GM21529 (cell line): Measurements from ENCODE around the gene MAD1L1.

Experiments used
- ATAC-seq: cut with Tn5 transposase; IDR thresholded peaks from one replicate; pipeline ENCODE4 v1.9.1; 2021; ENCODE audit not compliant: unreplicated experiment

Gene MAD1L1

DNA sequence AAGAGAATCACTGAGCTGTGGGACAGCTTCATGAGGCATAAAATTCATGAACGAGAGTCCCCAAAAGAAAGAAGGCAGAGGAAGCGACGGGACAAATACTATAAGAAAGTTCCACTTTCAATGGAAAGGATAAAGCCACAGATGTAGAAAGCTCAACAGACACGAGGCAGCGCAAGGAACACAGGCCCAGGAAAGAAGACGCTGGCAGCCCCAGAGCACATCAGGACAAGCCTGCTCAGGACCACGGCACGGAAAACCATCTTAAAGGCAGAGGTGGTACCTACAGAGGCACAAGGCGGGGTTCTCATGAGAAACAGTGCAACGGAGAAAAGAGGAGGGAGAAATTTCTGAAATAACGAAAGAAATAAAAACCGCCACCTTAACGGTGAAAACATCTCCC is 273.4 kb downstream of the MAD1L1 start:
- no peak for ATAC-seq

DNA sequence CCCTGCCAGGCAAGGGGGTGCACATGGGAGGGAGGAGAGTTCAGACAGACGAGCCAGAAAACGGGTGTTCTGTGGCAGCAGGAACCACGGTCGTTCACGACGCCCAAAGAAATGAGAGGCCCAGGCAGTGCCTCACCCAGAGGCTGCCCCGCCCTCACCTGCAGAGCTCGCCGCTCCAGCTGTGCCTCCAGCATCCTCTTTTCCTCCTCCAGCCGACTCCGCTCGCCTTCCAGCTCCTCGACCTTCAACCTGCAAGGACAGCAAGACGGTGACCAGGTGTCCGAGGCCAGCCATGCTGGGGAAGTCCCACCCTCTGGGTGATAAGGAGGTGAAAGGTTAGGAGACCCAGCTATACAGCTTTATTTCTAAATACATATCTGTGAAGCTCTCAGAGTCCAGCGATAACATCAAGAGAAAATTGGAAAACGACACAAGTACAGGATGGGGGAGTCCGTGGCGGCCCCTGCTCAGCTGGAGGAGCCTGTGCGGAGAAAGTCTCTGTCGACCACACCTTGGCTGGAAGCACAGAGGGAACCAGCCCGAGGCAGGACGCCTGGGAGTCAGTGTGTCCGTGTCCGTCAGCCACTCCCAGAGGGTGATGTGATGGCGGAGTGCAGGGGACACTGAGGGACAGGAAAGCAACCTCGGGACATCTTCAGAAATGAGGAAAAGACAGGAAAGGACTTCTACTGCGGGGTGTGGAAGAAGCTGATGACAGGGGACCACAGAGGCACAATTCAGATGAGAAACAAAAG is 275.1 kb downstream of the MAD1L1 start:
- no peak for ATAC-seq

DNA sequence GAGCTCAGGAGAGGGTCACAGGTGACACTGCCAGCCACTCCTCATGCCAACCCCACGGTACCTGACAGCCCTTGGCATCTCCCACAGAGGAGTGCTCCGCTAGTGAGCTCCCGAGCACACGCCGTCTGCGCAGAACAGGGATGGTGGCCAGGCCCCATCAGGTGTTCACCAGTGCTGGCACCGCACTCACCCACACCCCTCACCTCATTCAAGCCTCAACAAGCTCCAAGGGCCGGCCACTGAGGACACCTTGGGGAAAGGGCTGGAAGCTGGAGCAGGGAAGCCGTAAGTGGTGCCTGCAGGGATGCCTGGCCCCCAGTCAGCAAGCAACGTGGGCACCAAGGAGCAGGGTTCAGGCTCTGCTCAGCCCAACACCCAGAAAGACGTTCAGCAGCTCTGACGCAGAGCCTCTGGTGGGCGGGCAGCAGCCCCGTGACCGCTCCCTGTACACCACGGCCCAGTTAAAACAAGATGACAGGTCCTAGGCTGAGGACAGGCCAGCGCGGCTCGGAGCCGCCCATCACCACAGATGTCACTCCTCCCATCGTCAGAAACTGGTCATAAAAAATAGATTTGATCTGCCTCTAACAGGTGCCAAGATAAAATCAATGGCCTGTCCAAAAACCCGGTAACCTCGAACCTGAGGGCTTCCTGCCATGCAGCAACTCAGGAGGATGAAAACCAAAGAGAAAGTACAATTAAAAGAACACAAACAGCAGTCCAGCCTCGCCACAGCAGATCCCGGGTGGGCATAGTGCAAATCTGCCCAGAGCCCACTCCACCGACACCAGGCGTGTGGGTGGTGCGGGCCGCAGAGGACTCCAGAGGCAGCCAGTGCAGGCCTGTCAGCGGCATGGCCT is 275.9 kb downstream of the MAD1L1 start:
- ATAC-seq: no peak

DNA sequence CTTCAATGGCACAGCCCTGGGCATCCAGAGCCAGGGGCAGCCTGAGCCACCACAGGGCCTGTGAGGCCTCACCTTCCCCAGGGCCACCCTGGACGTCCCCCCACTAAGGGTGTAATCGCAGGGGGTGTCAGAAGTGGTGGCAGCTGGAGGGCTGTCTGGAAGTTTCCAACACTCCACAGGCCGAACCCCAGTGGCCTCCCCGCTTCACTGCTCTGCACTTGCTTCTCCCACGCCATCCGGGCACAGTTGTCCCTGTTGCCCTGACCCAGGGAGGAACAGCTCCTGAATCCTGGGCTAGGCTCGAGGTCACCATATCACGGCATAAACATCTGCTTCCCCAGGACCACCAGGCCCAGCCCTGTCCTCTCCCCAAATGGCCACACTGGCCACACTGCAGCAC is 276.6 kb downstream of the MAD1L1 start:
- ATAC-seq: no peak

DNA sequence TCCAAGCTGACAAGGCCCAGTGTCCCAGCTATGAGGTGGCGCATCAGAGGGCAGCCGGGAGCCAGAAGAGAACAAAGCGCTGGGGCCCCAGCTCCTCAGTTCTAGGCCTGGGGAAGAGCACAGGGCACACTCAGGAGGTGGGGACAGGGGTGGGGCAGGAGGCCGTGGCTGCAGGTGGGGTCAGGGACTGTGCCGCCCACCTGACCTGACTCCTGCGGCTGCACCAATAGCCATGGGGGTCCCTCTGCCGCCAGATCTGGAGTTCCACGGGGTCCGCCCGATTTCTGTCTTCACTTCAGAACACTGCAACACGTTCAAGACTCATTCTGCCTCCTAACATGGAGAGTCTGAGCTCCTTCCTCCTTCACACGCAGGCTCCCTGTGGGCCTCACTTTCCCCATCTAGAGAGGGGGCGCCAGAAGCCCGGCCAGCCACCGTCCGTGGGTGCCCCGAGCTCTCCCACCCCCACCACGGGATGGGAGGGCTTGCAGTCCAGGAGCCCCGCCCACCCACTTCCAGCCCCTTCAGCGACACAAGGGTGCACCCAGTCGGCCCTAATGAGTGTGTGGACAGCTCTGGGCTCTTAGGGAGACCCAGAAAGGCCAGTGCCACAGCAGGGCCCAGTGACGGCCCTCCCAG is 278.3 kb downstream of the MAD1L1 start:
- no peak for ATAC-seq

DNA sequence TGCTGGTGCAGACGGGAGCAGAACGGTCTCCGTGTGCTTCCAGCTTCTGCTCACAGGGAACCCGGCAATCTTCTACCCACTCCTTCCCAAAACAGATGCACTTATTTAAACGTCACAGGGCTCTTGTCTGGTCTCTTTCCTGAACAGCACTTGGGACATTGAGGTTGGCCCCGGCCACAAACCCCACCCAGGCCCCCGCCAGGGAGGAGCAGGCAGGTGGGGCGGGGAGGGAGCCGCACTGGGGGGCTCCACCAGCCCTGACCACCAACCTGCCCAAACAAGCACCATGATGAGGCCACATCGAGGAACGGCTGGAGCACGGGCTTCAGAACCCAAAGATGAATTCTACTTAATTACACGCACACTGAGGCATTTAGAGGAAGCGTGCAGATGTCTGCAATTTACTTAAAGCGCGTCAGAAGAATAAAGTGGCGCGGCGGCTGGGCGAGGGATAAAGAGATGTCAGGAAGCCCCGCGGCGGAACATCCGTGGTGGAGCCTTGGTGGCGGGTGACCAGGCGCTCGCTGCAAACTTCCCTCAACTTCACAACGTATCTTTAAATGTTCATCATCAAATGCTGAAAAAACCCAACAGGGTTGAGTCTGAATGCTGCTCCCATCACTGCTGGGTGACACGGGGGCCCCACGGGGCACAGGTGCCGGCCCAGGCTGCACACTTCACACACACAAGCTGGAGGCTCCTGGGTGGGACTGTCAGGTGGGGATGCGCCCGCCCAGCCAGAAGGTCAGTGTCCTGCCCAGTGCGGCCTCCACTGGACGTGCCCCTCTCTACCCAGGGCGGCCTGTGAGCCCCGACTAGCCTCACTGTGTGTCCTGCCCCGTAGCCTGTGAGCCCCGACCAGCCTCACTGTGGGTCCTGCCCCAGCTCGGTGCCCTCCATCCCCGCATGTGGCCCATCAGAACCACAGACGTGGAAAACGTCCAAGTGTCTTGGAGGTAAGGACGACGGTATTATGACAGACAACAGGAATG is 279.2 kb downstream of the MAD1L1 start:
- no peak for ATAC-seq

DNA sequence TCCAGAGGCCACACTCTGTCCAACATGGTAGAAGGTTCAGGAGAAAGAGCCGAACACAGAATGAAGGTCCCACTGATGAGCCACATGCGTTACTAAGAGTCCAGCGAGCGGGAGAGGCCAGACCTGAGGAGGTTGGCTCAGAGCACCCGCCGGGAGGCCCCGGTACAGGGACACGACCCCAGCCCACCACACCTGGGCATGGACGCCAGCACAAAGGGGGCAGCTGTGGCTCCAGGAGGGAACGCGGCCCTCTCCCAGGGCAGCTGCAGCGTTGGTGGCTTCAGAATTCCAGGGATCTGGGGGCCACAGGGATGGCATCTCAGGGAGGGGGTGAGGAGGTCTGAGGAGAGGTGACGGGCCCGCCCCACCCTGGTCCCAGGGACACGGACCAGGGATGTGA is 280.0 kb downstream of the MAD1L1 start:
- ATAC-seq: no peak

DNA sequence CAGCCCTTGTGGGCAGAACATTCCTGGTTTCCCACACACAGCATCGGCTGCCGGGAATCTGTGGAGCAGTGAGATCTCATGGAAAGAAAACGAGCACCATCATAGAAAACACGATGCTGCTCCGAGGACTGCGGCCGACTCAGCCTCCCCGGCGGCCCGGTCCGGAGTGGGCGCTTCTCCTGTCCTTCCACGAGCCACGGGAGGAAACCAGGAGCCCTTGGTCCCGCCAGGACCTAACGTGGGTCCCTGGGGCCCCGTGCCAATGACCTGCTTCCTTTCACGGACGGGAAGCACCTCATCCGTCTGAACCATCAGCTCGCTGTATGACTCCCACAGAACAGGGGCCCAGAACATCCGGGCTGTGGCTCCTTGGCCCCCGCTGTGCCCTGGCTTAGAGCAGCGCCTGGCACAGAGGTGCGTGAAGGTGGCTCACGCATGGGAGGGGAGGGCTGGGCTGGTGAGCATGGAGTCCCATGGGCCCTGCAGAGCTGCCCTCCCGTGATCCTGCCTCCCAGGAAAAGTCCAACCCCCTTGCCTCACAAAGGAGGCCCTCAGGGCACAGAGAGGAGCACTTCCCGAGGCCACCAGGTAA is 280.5 kb downstream of the MAD1L1 start:
- no peak for ATAC-seq

DNA sequence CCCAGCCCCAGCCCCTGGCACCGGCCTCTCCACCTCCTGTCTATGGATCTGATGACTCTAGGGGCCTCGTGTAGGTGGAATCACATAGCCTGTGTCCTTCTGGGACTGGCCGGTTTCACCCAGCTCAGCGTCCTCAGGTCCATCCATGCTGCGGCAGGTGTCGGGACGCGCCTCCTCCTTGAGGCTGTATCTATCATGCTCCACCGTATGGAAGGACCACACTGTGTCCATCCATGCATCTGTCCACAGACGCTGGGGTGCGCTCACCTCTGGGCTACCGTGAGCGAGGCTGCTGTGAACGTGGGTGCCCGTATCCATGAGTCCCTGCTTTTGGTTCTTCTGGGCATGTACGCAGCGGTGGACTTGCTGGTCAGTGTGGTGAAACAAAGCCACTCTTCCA is 281.1 kb downstream of the MAD1L1 start:
- no peak for ATAC-seq

DNA sequence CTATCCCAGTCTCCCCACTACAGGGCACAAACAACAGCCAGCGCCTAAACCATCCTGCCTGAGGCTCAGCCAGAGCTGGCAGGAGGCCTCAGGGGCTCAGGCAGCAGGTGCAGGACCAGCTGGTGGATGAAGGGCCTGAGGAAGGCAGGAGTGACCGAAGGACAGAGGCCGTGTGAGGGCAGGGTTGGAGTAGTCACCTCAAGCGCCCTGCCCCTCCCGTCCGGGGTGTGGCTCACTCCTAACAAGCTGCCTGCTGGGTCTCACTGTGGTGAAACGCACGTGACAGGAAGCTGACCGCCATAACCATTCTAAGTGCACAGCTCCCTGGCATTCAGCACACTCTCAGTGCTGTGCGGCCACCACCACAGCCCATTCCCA is 281.6 kb downstream of the MAD1L1 start:
- ATAC-seq: no peak

DNA sequence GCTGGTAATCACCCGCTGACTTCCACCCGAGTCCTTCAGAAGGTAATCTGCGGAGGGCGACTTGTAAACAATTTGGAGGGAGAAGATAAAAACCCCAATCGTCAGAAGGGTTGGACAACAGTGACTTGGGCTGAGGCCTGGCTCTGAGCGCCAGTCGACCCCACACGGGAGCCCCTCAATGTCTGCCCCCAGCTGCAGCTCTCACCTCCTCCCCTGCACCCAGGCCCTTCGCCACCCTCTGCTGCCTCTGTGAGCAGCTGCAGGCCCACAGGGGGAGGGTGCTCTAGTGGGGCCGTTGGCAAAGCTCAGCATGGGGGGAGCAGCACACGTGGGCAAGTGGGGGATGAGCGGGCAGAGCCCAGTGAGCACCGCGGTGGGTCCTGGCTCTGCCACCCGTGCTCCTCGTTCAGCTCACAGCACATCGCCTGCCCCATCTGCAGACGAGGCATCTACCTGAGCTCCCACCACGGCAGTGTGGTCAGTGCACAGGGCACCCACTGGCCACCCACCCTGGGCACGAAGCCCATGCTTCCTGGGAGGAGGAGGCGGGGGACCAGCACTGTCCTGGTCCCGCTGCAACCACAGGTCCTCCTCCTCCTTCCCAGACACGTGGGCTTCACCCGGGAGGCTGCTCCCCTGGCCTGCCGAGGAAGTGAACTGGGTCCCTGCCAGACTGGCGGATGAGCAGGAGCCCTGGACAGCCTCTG is 282.1 kb downstream of the MAD1L1 start:
- no peak for ATAC-seq

DNA sequence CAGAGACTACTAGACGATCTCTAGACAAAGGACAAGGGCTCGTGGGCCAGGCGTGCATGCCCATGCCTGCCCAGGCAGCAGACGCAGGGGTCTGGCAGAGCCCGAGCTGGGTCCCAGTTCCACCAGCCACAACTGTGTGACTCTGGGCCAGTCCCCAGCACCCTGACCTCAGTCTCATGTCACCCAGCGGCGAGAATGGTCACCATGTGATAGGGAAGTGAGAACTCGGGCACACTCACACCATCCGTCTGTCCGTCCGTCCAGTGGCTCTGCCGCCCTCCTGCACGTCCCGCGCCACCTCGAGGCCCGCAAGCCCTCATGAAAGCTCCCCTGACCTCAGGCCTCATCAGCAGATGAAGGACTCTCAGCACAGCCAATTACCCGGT is 282.7 kb downstream of the MAD1L1 start:
- no peak for ATAC-seq

DNA sequence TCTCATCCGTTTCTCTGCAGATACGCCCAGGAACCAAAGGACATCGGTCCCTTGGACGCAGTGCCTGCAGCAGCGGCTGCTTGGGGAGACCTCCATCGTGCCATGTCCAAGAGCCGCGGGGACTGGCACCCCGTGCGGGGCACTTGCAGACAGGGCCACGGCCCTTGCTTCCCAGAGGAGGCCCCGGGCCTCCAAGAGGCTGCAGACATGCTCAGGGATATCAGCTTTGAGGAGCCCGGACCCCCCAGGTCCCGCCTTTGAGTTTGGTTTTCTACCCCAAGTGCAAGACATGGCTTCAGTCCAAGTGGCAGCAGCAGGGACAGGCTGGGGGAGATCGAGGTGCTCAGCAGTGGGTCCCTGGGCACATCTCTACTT is 283.1 kb downstream of the MAD1L1 start:
- no peak for ATAC-seq

DNA sequence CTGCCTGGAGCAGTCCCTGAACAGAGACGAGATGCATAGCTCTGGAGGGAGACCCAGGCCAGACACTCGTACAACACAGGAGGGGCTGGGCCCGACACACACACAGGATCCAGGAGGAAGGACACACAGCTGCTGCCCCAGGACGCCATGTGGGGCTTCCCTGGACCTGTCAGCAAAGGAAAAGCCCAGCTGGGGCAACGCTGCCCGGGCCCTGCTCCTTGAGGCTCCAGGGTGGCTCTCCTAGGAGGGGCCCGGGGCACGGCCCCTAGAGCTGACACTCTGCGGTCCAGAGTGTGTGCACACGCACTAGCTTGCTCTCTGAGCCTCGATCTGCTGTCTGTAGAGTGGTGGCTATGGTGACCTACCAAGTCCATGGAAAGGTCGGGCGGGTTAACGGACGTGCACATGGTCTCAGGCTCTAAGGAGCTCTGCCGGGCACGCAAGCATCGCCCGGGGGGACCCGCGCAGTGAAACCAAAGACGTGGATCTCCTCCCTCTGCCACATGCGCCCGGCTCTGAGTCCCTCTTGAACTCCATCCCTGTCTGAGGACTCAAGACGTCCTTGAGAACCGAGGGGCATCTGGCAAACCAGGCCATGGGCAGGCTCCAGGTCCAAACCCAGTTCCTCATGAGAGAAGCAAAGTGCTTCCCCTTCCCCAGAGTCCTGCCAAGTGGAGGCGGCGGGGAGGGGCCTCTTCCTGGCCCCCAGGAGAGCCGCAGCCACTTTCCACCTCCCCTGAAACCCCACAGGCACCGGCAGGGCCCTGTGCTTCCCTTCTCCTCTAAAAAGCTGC is 283.7 kb downstream of the MAD1L1 start:
- ATAC-seq: no peak

DNA sequence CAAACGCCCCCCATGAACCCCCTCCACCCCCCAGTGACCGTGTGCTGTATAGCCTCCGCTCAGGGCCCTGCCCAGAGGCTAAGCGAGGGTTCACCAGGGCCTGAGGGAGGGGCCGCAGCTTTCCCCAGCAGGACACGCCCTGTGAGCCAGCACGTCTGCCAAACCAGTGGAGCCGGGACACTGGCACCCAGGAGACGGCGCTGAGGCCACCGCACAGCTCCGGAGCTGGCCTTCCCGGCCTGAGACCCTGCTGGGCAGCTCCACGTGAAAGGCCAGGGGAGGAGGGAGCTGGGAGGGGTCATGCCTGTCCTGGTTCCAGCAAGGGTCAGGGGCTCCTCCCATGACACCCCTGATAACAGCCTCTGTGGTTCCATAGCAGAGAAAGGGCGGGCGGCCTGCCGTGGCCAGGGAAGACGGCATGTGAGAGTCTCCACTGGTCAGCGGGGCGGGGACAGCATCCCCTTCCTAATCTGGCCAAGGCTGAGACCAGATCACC is 284.4 kb downstream of the MAD1L1 start:
- ATAC-seq: no peak

DNA sequence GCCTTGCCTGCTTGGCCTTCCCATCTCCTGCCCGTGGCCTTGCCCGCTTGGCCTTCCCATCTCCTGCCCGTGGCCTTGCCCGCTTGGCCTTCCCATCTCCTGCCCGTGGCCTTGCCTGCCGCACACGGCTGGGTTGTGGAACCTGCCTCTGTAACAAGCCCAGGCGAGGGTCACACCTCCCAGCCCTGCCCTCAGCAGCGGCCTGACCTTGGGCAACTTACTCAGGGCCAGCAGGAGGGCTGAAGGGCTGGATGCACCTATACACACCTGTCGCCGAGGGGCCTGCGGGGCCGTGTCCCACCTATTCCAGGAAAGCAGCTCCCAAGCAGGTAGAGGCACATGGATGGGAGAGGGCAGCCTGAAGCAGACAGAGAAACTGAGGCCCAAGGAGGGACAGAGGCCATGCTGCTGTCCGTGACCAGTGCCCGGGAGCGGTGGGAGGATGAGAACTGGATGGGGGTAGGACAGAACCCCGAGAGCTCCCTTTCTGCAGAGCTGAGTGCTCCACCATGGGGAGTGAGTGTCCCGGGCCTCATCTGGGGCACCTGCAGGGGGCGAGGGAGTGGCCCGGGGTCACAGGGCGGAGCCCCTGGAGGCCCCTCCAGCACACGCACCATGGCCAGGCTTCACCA is 285.0 kb downstream of the MAD1L1 start:
- no peak for ATAC-seq

DNA sequence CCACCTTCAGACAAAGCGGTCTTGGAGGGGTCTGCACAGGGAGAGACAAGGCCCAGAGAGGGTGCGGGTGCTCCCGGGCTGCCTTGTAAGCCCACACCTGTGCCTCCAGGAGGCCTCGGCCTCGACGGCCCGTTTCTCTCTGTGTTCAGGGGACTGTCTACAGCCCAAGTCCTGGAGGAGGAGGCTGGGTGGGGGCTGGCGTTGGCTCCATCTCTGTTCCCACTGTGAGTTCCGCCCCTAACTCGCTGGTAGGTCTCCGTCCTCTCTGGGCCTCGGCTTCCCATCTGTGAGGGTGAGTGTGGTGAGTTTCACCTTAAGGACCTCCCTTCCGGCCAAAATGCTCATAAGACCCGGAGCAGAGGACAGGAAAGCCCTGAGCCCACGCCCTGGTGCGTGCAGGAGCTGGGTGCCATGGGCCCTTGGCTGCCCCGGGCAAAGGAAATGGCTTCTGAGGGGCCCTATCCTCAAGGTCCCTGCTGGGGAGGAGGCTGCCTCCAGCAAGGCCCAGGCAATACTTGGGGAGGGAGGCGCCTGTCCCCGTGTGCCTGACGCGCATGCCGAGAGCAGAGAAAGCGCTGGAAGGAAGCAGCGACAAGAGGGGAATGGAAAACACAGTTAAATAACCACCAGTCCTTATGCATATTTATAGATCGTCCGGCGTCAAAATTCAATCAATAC is 285.8 kb downstream of the MAD1L1 start:
- ATAC-seq: no peak
